Activated naive CD4-positive, alpha-beta T cell treated with anti-CD3 and anti-CD28 coated beads, Interleukin-2, amount 50 U/mL, for 24 hours (primary cell): ENCODE data around the gene STPG2.
"Not testable (repeated sequence)": the region's sequence is repeated elsewhere in the genome, so short reads cannot be mapped to it uniquely, and the experiment has no call there.

Experiments
- H3K27ac Mint-ChIP-seq: one replicate; pipeline ENCODE4 v1.8.0; 2021; ENCODE audit warnings: mild to moderate bottlenecking, mixed read lengths
- H3K27me3 Mint-ChIP-seq: one replicate; pipeline ENCODE4 v1.8.0; 2021; ENCODE audit warnings: mixed read lengths
- H3K36me3 Mint-ChIP-seq: one replicate; pipeline ENCODE4 v1.8.0; 2021; ENCODE audit warnings: mixed read lengths
- H3K4me1 Mint-ChIP-seq: one replicate; pipeline ENCODE4 v1.8.0; 2021; ENCODE audit warnings: mixed read lengths
- H3K4me3 Mint-ChIP-seq: one replicate; pipeline ENCODE4 v1.8.0; 2021; ENCODE audit warnings: mild to moderate bottlenecking, mixed read lengths
- H3K9me3 Mint-ChIP-seq: one replicate; pipeline ENCODE4 v1.8.0; 2021; ENCODE audit warnings: mixed read lengths

STPG2 gene

DNA sequence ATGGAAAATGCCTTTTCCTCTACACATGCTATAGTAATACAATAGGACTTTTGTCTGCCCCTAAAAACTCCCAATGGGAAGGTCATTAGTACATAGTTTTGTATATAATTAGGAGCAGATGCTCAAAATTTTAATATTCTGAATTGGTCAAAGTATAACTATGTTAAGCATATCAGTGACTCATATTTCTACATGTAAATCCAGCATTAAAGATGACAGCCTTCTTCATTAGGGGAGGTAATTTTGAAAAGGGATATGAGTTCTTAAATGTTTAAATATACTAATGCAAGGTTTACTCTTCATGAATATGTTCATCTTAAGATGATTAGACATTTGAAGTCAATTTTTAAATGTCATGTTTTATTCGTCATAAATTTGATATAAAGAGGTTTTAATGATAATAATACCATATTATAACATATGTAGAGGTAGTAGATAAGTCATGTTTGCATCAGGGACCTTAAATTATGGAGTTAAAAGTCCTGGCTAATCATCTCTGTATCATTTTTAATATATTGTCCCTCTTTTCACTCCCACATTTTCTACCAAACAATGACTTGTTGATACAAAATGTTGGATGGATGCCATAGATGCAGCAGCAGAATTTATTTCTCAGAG is 218.8 kb downstream of the STPG2 start:
- Mint-ChIP-seq H3K27me3 (no peaks in the 10 kb centered on the region), H3K36me3 (no peaks in the 10 kb centered on the region), H3K27ac (no peak overlapping the region), H3K9me3 (peaks cover 2% of the 10 kb centered on the region), H3K4me1 (no peaks in the 10 kb centered on the region), H3K4me3 (no peak overlapping the region)

DNA sequence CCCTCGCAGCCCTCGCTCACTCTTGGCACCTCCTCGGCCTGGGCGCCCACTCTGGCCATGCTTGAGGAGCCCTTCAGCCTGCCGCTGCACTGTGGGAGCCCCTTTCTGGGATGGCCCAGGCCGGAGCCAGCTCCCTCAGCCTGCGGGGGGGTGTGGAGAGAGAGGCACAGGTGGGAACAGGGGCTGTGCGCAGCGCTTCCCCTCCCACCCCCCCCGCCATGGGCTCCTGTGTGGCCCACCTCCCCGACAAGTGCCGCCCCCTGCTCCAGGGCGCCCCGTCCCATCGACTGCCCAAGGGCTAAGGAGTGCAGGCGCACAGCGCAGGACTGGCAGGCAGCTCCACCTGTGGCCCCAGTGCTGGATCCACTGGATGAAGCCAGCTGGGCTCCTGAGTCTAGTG is 220.2 kb downstream of the STPG2 start:
- no peaks in the 10 kb centered on the region for H3K27me3 Mint-ChIP-seq
- no peaks in the 10 kb centered on the region for H3K9me3 Mint-ChIP-seq
- no peak overlapping the region for H3K27ac Mint-ChIP-seq
- H3K4me3 Mint-ChIP-seq: no peak overlapping the region
- no peaks in the 10 kb centered on the region for H3K36me3 Mint-ChIP-seq
- no peaks in the 10 kb centered on the region for H3K4me1 Mint-ChIP-seq

DNA sequence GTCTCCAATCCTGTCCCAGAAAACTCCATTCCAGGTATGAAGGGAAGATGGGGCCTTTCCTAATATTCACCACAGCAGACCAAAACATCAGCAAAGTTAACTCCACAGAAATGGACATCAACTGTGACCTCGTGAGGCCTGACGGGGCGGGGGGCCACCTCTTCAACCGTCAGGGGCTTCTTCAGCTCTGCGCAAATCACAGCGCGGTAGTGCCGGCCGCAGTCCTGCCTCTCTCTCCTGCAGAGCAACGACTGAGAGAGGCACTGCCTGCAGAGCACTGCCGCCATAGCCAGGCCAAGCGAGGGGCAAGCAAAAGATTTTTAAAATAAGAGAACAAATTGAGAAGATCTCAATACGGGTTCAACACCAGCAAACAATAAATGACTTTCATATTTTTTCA is 226.2 kb downstream of the STPG2 start:
- H3K36me3 Mint-ChIP-seq: no peaks in the 10 kb centered on the region
- no peak overlapping the region for H3K4me3 Mint-ChIP-seq
- H3K27me3 Mint-ChIP-seq: no peaks in the 10 kb centered on the region
- no peaks in the 10 kb centered on the region for H3K4me1 Mint-ChIP-seq
- H3K9me3 Mint-ChIP-seq: peaks cover 4% of the 10 kb centered on the region
- H3K27ac Mint-ChIP-seq: no peak overlapping the region

DNA sequence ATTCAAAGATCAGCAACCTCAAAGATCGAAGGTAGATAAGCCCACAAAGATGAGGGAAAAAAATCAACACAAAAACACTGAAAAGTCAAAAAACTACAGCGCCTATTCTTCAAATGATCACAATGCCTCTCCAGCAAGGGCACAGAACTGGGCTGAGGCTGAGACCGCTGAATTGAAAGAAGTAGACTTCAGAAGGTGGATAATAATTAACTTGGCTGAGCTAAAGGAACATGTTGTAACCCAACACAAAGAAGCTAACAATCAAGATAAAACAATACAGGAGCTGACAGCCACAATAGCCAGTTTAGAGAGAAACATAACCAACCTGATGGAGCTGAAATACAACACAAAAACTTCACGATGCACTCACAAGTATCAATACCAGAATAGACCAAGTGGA is 231.1 kb downstream of the STPG2 start:
- Mint-ChIP-seq H3K36me3 (no peaks in the 10 kb centered on the region), H3K4me1 (no peaks in the 10 kb centered on the region), H3K9me3 (peaks cover 4% of the 10 kb centered on the region), H3K27ac (no peak overlapping the region), H3K27me3 (no peaks in the 10 kb centered on the region), H3K4me3 (no peak overlapping the region)

DNA sequence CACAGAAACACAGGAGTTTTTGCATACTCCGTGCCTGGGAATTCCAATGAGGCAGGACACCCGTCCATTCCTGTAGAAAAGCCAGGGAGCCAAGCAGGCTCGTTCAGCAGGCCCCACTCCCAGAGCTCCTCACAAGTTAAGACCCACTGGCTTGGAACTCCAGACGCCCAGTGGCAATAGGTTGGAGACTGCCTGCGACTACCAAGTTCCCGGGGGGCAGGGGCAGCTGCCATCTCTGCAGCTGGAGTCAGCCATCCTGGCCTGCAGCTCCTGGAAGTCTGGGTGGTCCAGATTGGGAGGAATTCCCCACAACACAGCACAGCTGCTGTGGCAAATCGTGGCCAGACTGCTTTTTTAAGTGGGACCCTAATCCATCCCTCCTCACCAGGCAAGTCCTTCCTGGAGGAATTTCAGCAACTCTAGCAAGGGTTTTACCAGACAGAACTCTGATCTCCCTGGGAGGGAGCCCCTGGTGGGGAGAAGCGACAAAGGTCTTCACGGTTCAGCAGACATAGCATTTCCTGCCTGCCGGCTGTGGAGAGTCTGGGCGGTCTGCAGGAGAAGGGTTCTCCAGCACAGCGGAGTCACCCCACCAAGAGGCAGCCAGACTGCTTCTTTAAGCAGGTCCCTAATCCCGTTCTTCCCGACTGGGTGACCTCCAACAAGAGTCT is 231.9 kb downstream of the STPG2 start:
- H3K4me1 Mint-ChIP-seq: no peaks in the 10 kb centered on the region
- H3K36me3 Mint-ChIP-seq: no peaks in the 10 kb centered on the region
- no peak overlapping the region for H3K4me3 Mint-ChIP-seq
- peaks cover 4% of the 10 kb centered on the region for H3K9me3 Mint-ChIP-seq
- H3K27me3 Mint-ChIP-seq: no peaks in the 10 kb centered on the region
- H3K27ac Mint-ChIP-seq: no peak overlapping the region

DNA sequence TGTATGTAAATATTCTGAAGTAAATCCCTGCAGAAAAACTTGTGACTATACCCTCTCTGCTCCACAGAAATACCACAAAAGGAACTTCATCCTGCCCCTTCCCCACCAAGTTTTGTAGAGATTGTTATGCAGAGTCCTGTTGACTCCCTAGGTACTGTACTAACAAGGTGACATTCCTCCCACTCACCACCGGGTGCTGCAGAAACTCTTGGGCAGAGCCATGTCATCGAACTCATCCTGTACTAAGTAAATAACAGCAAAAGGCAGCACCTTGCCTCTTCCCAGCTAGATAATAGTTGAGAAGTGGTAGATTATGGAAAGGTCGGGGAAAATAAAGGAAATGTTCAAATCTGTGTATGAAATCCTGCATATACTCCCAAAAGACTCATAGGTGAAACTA is 233.3 kb downstream of the STPG2 start:
- Mint-ChIP-seq H3K4me3 (no peak overlapping the region), H3K9me3 (peaks cover 1% of the 10 kb centered on the region), H3K27ac (no peak overlapping the region), H3K4me1 (no peaks in the 10 kb centered on the region), H3K27me3 (no peaks in the 10 kb centered on the region), H3K36me3 (no peaks in the 10 kb centered on the region)

DNA sequence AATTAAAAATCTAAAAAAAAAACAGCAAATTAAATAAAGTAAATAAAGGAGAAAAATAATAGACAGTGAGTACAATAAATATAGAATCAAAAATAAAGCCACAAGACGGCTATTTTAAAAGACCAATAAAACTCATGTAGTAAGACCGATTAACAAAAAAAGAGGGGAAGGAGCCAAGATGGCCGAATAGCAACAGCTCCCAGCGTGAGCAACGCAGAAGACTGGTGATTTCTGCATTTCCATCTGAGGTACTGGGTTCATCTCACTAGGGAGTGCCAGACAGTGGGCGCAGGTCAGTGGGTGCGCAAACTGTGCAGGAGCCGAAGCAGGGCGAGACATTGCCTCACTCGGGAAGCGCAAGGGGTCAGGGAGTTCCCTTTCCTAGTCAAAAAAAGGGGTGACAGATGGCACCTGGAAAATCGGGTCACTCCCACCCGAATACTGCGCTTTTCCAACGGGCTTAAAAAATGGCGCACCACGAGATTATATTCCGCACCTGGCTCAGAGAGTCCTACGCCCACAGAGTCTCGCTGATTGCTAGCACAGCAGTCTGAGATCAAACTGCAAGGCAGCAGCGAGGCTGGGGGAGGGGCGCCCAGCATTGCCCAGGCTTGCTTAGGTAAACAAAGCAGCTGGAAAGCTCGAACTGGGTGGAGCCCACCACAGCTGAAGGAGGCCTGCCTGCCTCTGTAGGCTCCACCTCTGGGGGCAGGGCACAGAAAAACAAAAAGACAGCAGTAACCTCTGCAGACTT is 239.7 kb downstream of the STPG2 start:
- not testable (repeated sequence) for H3K9me3 Mint-ChIP-seq, H3K36me3 Mint-ChIP-seq, H3K27me3 Mint-ChIP-seq, H3K4me3 Mint-ChIP-seq, H3K27ac Mint-ChIP-seq, H3K4me1 Mint-ChIP-seq

DNA sequence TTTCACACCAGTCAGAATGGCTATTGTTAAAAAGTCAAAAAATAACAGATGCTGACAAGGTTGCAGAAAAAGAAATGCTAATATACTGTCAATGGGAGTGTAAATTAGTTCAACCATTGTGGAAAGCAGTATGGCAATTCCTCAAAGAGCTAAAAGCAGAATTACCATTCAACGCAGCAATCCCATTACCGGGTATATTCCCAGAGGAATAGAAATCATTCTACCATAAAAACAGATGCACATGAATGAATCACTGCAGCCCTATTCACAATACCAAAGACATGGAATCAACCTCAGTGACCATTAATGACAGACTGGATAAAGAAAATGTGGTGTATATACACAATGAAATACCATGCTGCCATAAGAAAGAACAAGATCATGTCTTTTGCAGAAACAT is 243.0 kb downstream of the STPG2 start:
- Mint-ChIP-seq H3K36me3 (no peaks in the 10 kb centered on the region), H3K4me1 (no peaks in the 10 kb centered on the region), H3K4me3 (no peak overlapping the region), H3K9me3 (no peaks in the 10 kb centered on the region), H3K27me3 (no peaks in the 10 kb centered on the region), H3K27ac (no peak overlapping the region)

DNA sequence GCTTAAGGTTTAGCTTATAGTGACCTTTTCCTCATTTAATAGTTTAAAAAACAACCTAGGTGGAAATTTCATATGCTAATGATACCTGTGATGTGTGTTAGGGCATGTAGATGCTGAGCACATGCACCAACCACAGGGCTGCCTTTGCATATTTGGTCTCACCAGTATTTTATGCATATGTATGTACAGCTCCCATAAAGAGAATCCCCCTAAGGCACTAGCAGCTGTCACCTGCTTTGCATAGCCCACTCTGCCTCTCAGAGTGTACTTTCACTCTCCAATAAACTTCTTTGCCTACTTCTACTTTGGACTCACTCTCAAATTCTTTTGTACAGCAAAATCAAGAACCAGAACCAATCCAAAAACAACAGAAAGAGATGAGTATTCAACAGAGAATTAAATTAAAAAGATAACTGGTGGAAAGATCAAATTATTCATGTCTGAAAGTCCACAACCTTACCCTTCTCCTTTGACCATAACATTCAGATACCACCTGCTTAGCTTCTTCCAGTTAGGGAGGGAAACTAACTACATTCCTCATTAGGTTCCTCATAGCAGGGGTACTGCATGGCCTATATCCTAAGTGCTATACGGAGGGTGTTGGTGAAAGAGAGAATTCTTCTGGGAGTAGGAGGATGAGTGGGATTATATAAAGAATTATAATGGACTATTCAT is 250.5 kb downstream of the STPG2 start:
- Mint-ChIP-seq H3K4me3 (no peak overlapping the region), H3K4me1 (no peaks in the 10 kb centered on the region), H3K27ac (no peak overlapping the region), H3K27me3 (no peaks in the 10 kb centered on the region), H3K36me3 (no peaks in the 10 kb centered on the region), H3K9me3 (peaks cover 4% of the 10 kb centered on the region)

DNA sequence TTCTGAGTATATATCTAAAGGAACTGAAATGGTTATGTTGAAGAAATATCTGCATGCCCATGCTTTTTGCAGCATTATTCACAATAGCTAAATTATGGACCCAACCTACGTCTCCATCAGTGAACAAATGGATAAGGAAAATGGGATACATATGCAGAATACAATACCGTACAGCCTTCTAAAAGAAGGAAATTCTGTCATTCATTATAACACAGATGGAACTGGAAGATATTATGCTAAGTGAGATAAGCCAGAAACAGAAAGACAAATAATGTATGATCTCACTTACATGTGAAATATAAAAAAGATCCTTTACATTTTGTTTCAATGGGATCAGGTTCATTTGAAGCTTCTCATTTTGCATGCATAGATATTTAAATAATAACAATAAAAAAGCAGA is 263.3 kb downstream of the STPG2 start:
- Mint-ChIP-seq H3K27me3 (no peaks in the 10 kb centered on the region), H3K9me3 (peaks cover 17% of the 10 kb centered on the region), H3K4me1 (no peaks in the 10 kb centered on the region), H3K27ac (no peak overlapping the region), H3K4me3 (no peak overlapping the region), H3K36me3 (no peaks in the 10 kb centered on the region)

DNA sequence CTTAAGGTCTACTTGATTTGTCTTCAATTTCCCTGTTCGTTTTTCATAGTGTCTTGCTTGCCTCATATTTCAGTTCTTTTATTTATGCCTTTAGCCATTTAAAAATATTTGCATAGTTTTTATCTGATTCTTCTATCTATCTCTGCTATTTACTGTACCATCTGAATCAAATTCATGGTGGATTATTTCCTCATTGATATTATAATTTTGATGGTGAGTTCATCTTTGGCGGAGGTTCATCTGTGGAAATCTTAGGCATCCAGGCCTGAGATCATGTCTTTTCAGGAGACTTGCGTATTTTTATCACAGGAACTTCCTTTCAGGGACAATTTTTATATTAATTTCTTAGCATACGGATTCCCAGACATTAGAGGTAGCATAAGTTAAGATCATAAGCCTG is 275.2 kb downstream of the STPG2 start:
- Mint-ChIP-seq H3K27me3 (no peaks in the 10 kb centered on the region), H3K4me3 (no peak overlapping the region), H3K4me1 (no peaks in the 10 kb centered on the region), H3K36me3 (no peaks in the 10 kb centered on the region), H3K9me3 (peaks cover under 1% of the 10 kb centered on the region), H3K27ac (no peak overlapping the region)

DNA sequence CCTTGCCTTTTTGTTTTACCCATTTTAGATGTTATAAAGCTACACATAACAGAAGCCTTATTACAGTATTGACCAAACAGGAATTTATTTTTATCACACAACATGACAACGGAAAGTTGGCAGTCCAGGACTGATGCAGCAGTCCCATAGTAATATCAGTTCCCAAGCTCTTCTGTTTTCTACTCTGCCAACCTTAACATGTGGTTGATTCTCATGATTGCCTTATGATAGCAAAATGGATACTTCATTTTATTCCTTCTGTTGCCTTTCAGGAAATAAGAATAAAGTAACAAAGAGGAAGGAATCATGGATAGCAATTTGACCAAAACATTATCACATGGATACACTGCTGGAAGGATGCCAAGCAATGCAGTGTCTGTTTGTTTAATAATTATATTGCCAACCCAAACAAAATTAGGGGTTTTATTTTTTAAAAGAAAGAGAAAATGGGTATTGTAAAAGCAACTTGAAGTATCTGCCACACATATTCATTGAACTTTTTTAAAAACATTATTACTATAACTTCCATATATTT is 275.7 kb downstream of the STPG2 start:
- Mint-ChIP-seq H3K4me1 (no peaks in the 10 kb centered on the region), H3K9me3 (peaks cover 5% of the 10 kb centered on the region), H3K4me3 (no peak overlapping the region), H3K27ac (no peak overlapping the region), H3K36me3 (no peaks in the 10 kb centered on the region), H3K27me3 (no peaks in the 10 kb centered on the region)

DNA sequence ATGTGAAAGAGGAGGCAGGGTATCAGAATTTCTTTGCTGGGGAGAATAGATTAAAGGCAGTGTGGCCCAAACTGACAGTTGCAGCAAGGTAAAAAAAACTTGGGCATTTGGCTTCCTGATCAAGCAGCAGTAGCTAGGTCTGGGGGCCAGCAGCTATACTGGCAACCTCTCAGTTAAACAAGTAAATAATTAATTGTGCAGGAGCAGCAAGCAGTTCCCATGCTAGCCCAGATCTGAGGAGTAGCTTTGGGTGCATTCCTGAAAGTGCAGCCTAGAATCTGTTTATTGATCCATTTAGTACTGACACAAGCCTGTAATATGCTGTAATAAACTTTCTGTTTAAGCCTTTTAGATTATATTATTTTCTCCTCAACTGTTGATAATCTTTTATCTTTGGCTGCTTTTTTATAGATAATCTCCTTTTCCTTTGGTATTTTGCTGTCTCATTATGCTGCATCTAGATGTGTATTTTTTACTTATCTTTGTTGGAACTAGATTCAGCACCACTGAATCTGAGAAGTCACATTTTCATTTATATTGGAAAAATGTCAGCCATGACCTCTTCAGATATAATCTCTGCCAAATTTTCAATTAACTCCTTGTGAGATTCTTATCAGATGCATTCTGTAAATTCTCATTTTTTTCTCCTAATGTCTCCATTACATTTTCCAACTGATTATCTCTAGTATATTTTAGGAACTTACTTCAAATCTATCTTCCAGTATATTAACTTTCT is 276.3 kb downstream of the STPG2 start:
- H3K4me3 Mint-ChIP-seq: no peak overlapping the region
- H3K9me3 Mint-ChIP-seq: peaks cover 11% of the 10 kb centered on the region
- H3K27ac Mint-ChIP-seq: no peak overlapping the region
- no peaks in the 10 kb centered on the region for H3K4me1 Mint-ChIP-seq
- H3K36me3 Mint-ChIP-seq: no peaks in the 10 kb centered on the region
- H3K27me3 Mint-ChIP-seq: no peaks in the 10 kb centered on the region

DNA sequence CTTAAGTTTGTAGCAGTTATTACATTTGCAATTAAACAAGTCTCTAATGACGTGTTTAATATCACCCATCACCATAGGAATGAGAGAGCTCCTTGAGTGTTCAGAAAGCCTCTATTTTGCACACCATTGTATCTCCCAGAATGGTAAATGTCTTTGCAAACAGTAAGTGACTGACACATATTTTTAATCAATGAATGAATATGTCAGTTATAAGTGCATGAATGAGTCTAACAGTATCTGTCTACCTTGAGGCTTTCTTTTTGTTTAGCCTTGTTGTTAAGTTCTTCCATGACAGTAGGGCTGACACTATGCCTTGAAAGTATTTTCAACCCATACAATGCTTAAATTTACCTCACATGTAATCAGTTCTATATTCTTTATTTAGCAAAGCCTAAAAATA is 292.2 kb downstream of the STPG2 start:
- Mint-ChIP-seq H3K36me3 (no peaks in the 10 kb centered on the region), H3K4me1 (no peaks in the 10 kb centered on the region), H3K9me3 (peaks cover 14% of the 10 kb centered on the region), H3K27ac (no peak overlapping the region), H3K4me3 (no peak overlapping the region), H3K27me3 (no peaks in the 10 kb centered on the region)

DNA sequence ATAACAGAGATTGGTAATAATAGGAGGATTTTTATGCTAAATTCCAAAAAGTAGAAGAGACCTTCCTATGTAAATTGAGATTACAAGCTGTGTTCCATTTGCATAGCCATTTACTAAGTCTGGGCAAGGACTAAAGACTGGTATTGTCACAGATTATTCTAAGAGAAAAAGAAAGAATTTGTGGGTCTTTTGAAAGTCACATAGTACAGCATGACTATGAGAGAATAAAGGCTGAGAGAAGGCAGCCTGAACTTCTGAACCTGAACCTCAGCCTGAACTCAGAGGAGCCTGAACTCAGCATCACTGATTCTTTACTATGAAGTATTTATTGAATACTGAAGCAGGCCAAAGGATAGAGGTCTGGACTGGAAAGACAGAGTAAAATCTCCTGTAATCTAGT is 297.5 kb downstream of the STPG2 start:
- no peak overlapping the region for H3K4me3 Mint-ChIP-seq
- no peak overlapping the region for H3K27ac Mint-ChIP-seq
- no peaks in the 10 kb centered on the region for H3K27me3 Mint-ChIP-seq
- peaks cover 2% of the 10 kb centered on the region for H3K36me3 Mint-ChIP-seq
- H3K4me1 Mint-ChIP-seq: no peaks in the 10 kb centered on the region
- H3K9me3 Mint-ChIP-seq: peaks cover 19% of the 10 kb centered on the region
